K562 (cell line): ENCODE measurements around the gene TMEM19. TPM values are rescaled to one million over a fixed set of nuclear protein-coding genes. Genes with fewer than 3 reads are reported as not detected.

Experiments
- ATAC-seq: fragments of 200-7000 bp; cut with Tn5 transposase; 3 replicates; pipeline ENCODE4 v1.9.1; 2020; ENCODE audit warnings: moderate library complexity
- BruUV-seq: library from RNA; stranded (reverse); fragments of 400-500 nt; replicated peaks from 2 replicates; lab custom pipeline; 2021; lab: Mats Ljungman, UMichigan
- CTCF ChIA-PET: fragments of 300-600 bp; formaldehyde crosslinking; extraction: SDS; loops from one replicate; lab custom pipeline; 2021; ENCODE audit warnings: low intra/inter-chr PET ratio; lab: Yijun Ruan, JAX
- POLR2A ChIA-PET: fragments of 300-600, 350-650 bp; sonication (Branson Sonifier 250); formaldehyde crosslinking; extraction: SDS; loops from one replicate; lab custom pipeline; 2021; ENCODE audit warnings: antibody characterized with exemption, inconsistent platforms; lab: Yijun Ruan, JAX
- DNase-seq, 4 experiments: peaks; one replicate each; pipeline versions ENCODE4 v3.0.0 to v3.0.0-alpha.2; 2011 to 2018; ENCODE audit warnings: low spot score in 3 of 4, mixed read lengths in 3 of 4; ENCODE audit errors: extremely low read depth in 1 of 4
- FAIRE-seq: peaks from 2 replicates; lab custom pipeline; 2011; peaks lifted over from hg19 to GRCh38; lab: Jason Lieb, UNC
- H2AFZ ChIP-seq: 2 replicates; pipeline ENCODE4 v1.6.0; 2011; ENCODE audit warnings: low read depth, low read length, control low read depth, inconsistent platforms
- H3K27ac ChIP-seq: fragments of 200-600 bp; 3 replicates; pipeline ENCODE4 v1.8.0; 2011; ENCODE audit warnings: low read depth, mild to moderate bottlenecking, control low read depth, inconsistent platforms, low read length, moderate library complexity, mixed read lengths; ENCODE audit errors: extremely low read depth
- H3K27me3 ChIP-seq, 2 experiments: fragments of 300-600 bp in 1 of 2; 2 replicates in 1 of 2; 3 replicates in 1 of 2; pipeline versions ENCODE4 v1.6.0 to v1.8.0; 2011; ENCODE audit warnings: inconsistent platforms in 2 of 2, low read length in 2 of 2, mild to moderate bottlenecking in 1 of 2, mixed read lengths in 1 of 2, moderate library complexity in 1 of 2; ENCODE audit not compliant: control insufficient read depth in 2 of 2, insufficient read depth in 2 of 2
- H3K36me3 ChIP-seq: fragments of 300-600 bp; 3 replicates; pipeline ENCODE4 v1.8.0; 2011; ENCODE audit warnings: mild to moderate bottlenecking, low read length, inconsistent platforms; ENCODE audit not compliant: control insufficient read depth, insufficient read depth
- H3K4me1 ChIP-seq, 2 experiments: fragments of 200-600 bp in 1 of 2; replicated peaks in 1 of 2; 2 replicates in 1 of 2; 3 replicates in 1 of 2; pipeline versions ENCODE4 v1.5.1 to v1.8.0; 2011; ENCODE audit warnings: inconsistent platforms in 2 of 2, low read length in 2 of 2, mild to moderate bottlenecking in 1 of 2, mixed read lengths in 1 of 2, moderate library complexity in 1 of 2; ENCODE audit not compliant: control insufficient read depth in 2 of 2, insufficient read depth in 2 of 2
- H3K4me2 ChIP-seq: 2 replicates; pipeline ENCODE4 v1.6.1; 2011; ENCODE audit warnings: low read length, control low read depth, inconsistent platforms, mixed read lengths; ENCODE audit not compliant: insufficient read depth
- H3K4me3 ChIP-seq: fragments of 200-600 bp; sonication (generic), shearing (Covaris generic); 2 replicates; pipeline ENCODE4 v1.5.1; 2016; ENCODE audit warnings: control low read depth, inconsistent platforms
- H3K79me2 ChIP-seq: fragments of 200-600 bp; 3 replicates; pipeline ENCODE4 v1.8.0; 2011; ENCODE audit warnings: low read length, inconsistent platforms; ENCODE audit not compliant: control insufficient read depth, insufficient read depth
- H3K9ac ChIP-seq, 2 experiments: 2 replicates each; pipeline versions ENCODE4 v1.6.0 to v1.6.1; 2011; ENCODE audit warnings: low read depth in 2 of 2, low read length in 2 of 2, control low read depth in 1 of 2, inconsistent platforms in 1 of 2, mild to moderate bottlenecking in 1 of 2, mixed read lengths in 1 of 2; ENCODE audit not compliant: insufficient read depth in 1 of 2
- H3K9me1 ChIP-seq: one replicate; pipeline ENCODE4 v1.6.0; 2011; ENCODE audit warnings: inconsistent platforms, mild to moderate bottlenecking, low read length, moderate library complexity; ENCODE audit not compliant: control insufficient read depth, insufficient read depth
- H3K9me3 ChIP-seq: replicated peaks from 2 replicates; pipeline ENCODE4 v1.5.1; 2011; ENCODE audit warnings: low read depth, low read length, inconsistent platforms; ENCODE audit not compliant: control insufficient read depth, insufficient read depth
- H4K20me1 ChIP-seq: replicated peaks from 2 replicates; pipeline ENCODE4 v1.6.1; 2011; ENCODE audit warnings: low read length, inconsistent platforms, mixed read lengths; ENCODE audit not compliant: control insufficient read depth, insufficient read depth
- ATF7 ChIP-seq: fragments of 450-650 bp; IDR thresholded peaks from 2 replicates; pipeline ENCODE4 v1.7.1; 2014; ENCODE audit warnings: mild to moderate bottlenecking, moderate library complexity
- CBX2 ChIP-seq: fragments of 200-600 bp; sonication (generic); IDR thresholded peaks from one replicate; pipeline ENCODE4 v1.6.1; 2012; ENCODE audit warnings: mild to moderate bottlenecking, low read length, inconsistent platforms; ENCODE audit not compliant: insufficient read depth, poor library complexity, severe bottlenecking
- DPF2 ChIP-seq: fragments of 450-650 bp; IDR thresholded peaks from 2 replicates; pipeline ENCODE4 v1.6.1; 2016
- HDAC1 ChIP-seq, 2 experiments: fragments of 450-650 bp; IDR thresholded peaks; 2 replicates each; pipeline ENCODE4 v1.6.1; 2016 to 2017; ENCODE audit warnings: inconsistent platforms in 1 of 2, mild to moderate bottlenecking in 1 of 2, moderate library complexity in 1 of 2
- HDAC2 ChIP-seq: fragments of 450-650 bp; IDR thresholded peaks from 2 replicates; pipeline ENCODE4 v1.6.1; 2016; ENCODE audit warnings: mild to moderate bottlenecking
- HEY1 ChIP-seq: fragments of 250-450 bp; sonication (Bioruptor Pico); IDR thresholded peaks from 2 replicates; pipeline ENCODE4 v1.5.0; 2020; ENCODE audit warnings: mild to moderate bottlenecking, moderate library complexity, borderline replicate concordance
- HMG20B ChIP-seq: fragments of 250-450 bp; sonication (Bioruptor Pico); IDR thresholded peaks from 2 replicates; pipeline ENCODE4 v1.5.0; 2021; ENCODE audit warnings: mild to moderate bottlenecking
- MCM5 ChIP-seq: fragments of 450-650 bp; IDR thresholded peaks from 2 replicates; pipeline ENCODE4 v1.6.1; 2016; ENCODE audit warnings: low read depth
- MTA2 ChIP-seq: fragments of 450-650 bp; IDR thresholded peaks from 2 replicates; pipeline ENCODE4 v1.6.1; 2016; ENCODE audit warnings: low read depth
- NR2C1 ChIP-seq, 2 experiments: fragments of 450-650 bp; IDR thresholded peaks; 2 replicates each; pipeline ENCODE4 v1.6.1; 2017; ENCODE audit warnings: mild to moderate bottlenecking in 2 of 2, antibody characterized with exemption in 1 of 2, inconsistent platforms in 1 of 2, missing compliant biosample characterization in 1 of 2, missing genetic modification characterization in 1 of 2
- POLR2G ChIP-seq: fragments of 200-400 bp; formaldehyde crosslinking; IDR thresholded peaks from 2 replicates; pipeline ENCODE4 v1.6.1; 2017; ENCODE audit warnings: low read depth, mild to moderate bottlenecking, antibody characterized with exemption, low read length, moderate library complexity
- SNRNP70 ChIP-seq: fragments of 200-400 bp; formaldehyde crosslinking; optimal IDR thresholded peaks from 2 replicates; pipeline ENCODE3; 2017; ENCODE audit warnings: low read depth, low read length
- SOX6 ChIP-seq: fragments of 450-650 bp; IDR thresholded peaks from 2 replicates; pipeline ENCODE4 v1.6.1; 2014; ENCODE audit warnings: mild to moderate bottlenecking
- WGBS: fragments of 100-300 bp; shearing (Covaris generic); methylation state at CpG from one replicate; pipeline ENCODE4 v1.1.6; 2016; ENCODE audit warnings: low coverage, mixed read lengths; ENCODE audit not compliant: insufficient coverage; ENCODE audit errors: missing lambda C conversion rate; 5-methylcytosine and 5-hydroxymethylcytosine counted together
- in situ Hi-C: fragments of 300-500 bp; cut with MboI; formaldehyde crosslinking; loops from 4 replicates; pipeline ENCODE4 v1.15.0; 2018; ENCODE audit warnings: inconsistent platforms, mixed read lengths
- intact Hi-C: fragments of 100-400 bp; cut with micrococcal nuclease; formaldehyde crosslinking; loops from 2 replicates; pipeline ENCODE4 v1.14.2; 2022
- polyA plus RNA-seq, 8 experiments: library from polyadenylated mRNA; depleted of rRNA in 4 of 8; stranded (reverse) in 5 of 8; unstranded in 3 of 8; fragments of >200 nt; fragmentation: Nextera tagmentation in 2 of 8; fragmentation: Illumina TruSeq in 1 of 8; extraction: Ambion mirVana in 2 of 8; extraction: Trizol in 1 of 8; gene quantifications; 2 replicates each; pipeline versions ENCODE4 v1.2.1 to v1.2.3, GENCODE V29; 2011 to 2014; ENCODE audit warnings: inconsistent platforms in 1 of 8, missing spikeins in 1 of 8
- total RNA-seq, 7 experiments: library from RNA; depleted of rRNA in 6 of 7; stranded (reverse); fragments of >200 nt in 6 of 7; fragmentation: Illumina TruSeq in 2 of 7; extraction: Trizol in 2 of 7; gene quantifications; 2 replicates each; pipeline versions ENCODE4 v1.2.1 to v1.2.3, GENCODE V29; 2011 to 2021; ENCODE audit warnings: low replicate concordance in 1 of 7
- TF ChIP-seq, protein P1 (sequence below), 2 experiments: IDR thresholded peaks; 2 replicates each; pipeline ENCODE4 v1.6.1; 2012; ENCODE audit warnings: improper control_type of control experiment in 2 of 2, low read depth in 2 of 2, low read length in 2 of 2, borderline replicate concordance in 1 of 2

The TMEM19 gene
- total and polyA plus RNA-seq, 9 of the 15 experiments (the other 6 are each of a cell fraction or from before 2014, with no cell fraction given): 8.2 to 24.2 (median 17.2) TPM

DNA sequence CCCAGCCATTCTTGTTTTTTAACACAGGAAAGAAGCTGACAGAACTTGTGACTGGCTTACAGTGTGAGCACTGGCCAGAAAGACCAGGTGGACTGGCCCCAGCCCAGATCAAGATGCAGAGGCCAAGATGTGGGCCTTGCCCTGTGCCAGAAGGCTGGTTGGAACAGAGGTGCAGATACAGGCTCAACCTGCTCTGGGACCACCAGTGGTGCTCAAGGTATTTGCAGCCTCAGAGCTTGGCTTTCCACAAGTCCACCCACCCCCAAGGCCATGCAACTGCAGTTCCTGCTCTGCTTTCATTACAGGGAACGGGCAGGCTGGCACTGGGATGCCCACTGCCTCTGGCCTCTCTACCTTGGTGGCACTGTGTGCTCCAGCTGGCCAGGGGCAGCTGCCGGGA is 45.6 kb upstream of the TMEM19 start:
- Histone ChIP-seq H3K9me3 (no peaks in the 10 kb centered on the region), H3K4me1 (peaks cover 0 to 4% of the 10 kb centered on the region in 2 experiments; a peak in 2 of 5 replicates), H2AFZ (no peak overlapping the region), H3K4me2 (no peak overlapping the region), H3K27me3 (no peaks in the 10 kb centered on the region), H3K4me3 (no peak overlapping the region), H3K9me1 (peaks cover 3% of the 10 kb centered on the region), H3K9ac (peak overlapping the region in 1 of 2 experiments; percentile 35; a peak in 1 of 4 replicates), H3K27ac (no peak overlapping the region), H3K36me3 (peaks cover 96% of the 10 kb centered on the region), H4K20me1 (no peaks in the 10 kb centered on the region), H3K79me2 (no peaks in the 10 kb centered on the region; the same call in 2 of the 3 replicates)
- intact Hi-C loops (no loop called here), in situ Hi-C loops (loop anchor here (10.0 kb wide), 1 partner anchor 104 kb away; no protein-coding TSS in a partner anchor)
- DNase-seq (no peak), FAIRE-seq (no peak), ATAC-seq (peak; percentile 17; the same call in 2 of the 3 replicates)
- TF ChIP-seq MCM5 (no peak), POLR2G (0 out of 2 replicates have a peak, but pooled peaks have one; percentile 15)
- POLR2A ChIA-PET: interaction anchor here (0.6 to 1.0 kb wide), 2 partner anchors 17 to 19 kb away, joined by 3 read pairs; no protein-coding TSS in a partner anchor
- BruUV-seq: no TSS peak
- 100% methylated on average over 2 of the region's 2 CpGs for WGBS
- CTCF ChIA-PET: interaction anchor here (1.6 kb wide), 1 partner anchor 106 kb away, joined by 8 read pairs; no protein-coding TSS in a partner anchor

GRCh38 chr12:71641390-71641789 is 44.5 kb upstream of the TMEM19 start:
- H3K4me1 ChIP-seq: peaks cover 0 to 4% of the 10 kb centered on the region in 2 experiments; a peak in 2 of 5 replicates
- DNase-seq (peak; percentile 35 to 58 (median 50)), ATAC-seq (peak; percentile 76), FAIRE-seq (no peak)
- peaks cover 96% of the 10 kb centered on the region for H3K36me3 ChIP-seq
- H3K27me3 ChIP-seq: no peaks in the 10 kb centered on the region
- no peaks in the 10 kb centered on the region for H4K20me1 ChIP-seq
- WGBS: 13% methylated on average over 2 of the region's 2 CpGs
- peak overlapping the region; percentile 56; the same call in 2 of the 3 replicates for H3K27ac ChIP-seq
- H3K9me1 ChIP-seq: peaks cover 3% of the 10 kb centered on the region
- H2AFZ ChIP-seq: no peak overlapping the region
- H3K79me2 ChIP-seq: no peaks in the 10 kb centered on the region; the same call in 2 of the 3 replicates
- H3K9me3 ChIP-seq: no peaks in the 10 kb centered on the region
- no peak overlapping the region for H3K4me2 ChIP-seq
- H3K9ac ChIP-seq: no peak overlapping the region
- BruUV-seq: no TSS peak
- intact Hi-C loops: no loop called here
- no peak overlapping the region for H3K4me3 ChIP-seq
- in situ Hi-C loops: loop anchor here (10.0 kb wide), 1 partner anchor 103 kb away; no protein-coding TSS in a partner anchor
- CTCF ChIA-PET: no interaction called here
- POLR2A ChIA-PET: interaction anchor here (0.6 to 0.8 kb wide), 2 partner anchors 12 to 108 kb away, joined by 3 to 5 read pairs; no protein-coding TSS in a partner anchor
- no peak for TF ChIP-seq CBX2
- TF ChIP-seq HMG20B (CRISPR knock-in tag): no peak
- TF ChIP-seq ATF7: 0 out of 2 replicates have a peak, but pooled peaks have one; percentile 38
- TF ChIP-seq SNRNP70: no peak
- no peak for TF ChIP-seq NR2C1 (IDR thresholded peaks at IDR 0.05)
- TF ChIP-seq NR2C1 (tag; IDR thresholded peaks at IDR 0.05): peak; percentile 36; the same call in 1 of the 2 replicates
- peak; percentile 80 for TF ChIP-seq HDAC2
- TF ChIP-seq SOX6: peak; percentile 73
- TF ChIP-seq, protein P1, sequence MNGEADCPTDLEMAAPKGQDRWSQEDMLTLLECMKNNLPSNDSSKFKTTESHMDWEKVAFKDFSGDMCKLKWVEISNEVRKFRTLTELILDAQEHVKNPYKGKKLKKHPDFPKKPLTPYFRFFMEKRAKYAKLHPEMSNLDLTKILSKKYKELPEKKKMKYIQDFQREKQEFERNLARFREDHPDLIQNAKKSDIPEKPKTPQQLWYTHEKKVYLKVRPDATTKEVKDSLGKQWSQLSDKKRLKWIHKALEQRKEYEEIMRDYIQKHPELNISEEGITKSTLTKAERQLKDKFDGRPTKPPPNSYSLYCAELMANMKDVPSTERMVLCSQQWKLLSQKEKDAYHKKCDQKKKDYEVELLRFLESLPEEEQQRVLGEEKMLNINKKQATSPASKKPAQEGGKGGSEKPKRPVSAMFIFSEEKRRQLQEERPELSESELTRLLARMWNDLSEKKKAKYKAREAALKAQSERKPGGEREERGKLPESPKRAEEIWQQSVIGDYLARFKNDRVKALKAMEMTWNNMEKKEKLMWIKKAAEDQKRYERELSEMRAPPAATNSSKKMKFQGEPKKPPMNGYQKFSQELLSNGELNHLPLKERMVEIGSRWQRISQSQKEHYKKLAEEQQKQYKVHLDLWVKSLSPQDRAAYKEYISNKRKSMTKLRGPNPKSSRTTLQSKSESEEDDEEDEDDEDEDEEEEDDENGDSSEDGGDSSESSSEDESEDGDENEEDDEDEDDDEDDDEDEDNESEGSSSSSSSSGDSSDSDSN (IDR thresholded peaks at IDR 0.05; ENCODE audit: borderline replicate concordance in 1 of 2, low read depth in 2 of 2, low read length in 2 of 2): no peak
- peak; percentile 79 for TF ChIP-seq MTA2
- TF ChIP-seq DPF2: peak; percentile 67; the same call in 1 of the 2 replicates
- TF ChIP-seq HEY1: no peak
- TF ChIP-seq HDAC1 (IDR thresholded peaks at IDR 0.05): peak in 1 of 2 experiments; percentile 78; a peak in 2 of 4 replicates
